Measurements from ENCODE around the gene MRPS6. TPM values are rescaled to one million over a fixed set of nuclear protein-coding genes. Genes with fewer than 3 reads are reported as not detected.

Gene MRPS6
- total and polyA plus RNA-seq, 10 of the 15 experiments (the other 5 are each of a cell fraction or from before 2014, with no cell fraction given) = 32.5 to 232 (median 90.3) TPM

DNA sequence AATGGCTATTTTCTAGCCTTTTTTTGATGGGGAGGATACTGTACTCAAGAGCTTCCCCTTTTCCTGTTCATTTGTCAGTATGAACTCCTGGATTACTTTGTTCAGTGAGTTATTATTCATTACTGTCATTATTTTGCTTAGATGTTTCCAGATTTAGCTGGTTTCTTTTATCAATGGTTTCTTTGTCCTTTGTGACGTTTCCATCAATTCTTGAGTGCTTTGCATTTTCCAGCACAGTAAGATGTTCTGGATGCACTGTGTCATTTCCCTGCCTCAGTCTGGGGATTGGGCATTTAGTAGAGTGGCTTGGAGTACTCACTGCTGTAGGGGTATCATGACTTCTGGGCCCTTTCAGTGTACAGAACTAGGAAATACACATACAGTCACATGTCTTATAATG is 34.2 kb downstream of the MRPS6 start:
- H3K36me3 ChIP-seq (ENCODE audit: control insufficient read depth in 2 of 2, insufficient read depth in 2 of 2, low read length in 1 of 2) = no peaks in the 10 kb centered on the region
- SMC1A ChIA-PET (ENCODE audit: uncharacterized antibody, unreplicated experiment) = interaction anchor here (1.0 to 1.4 kb wide), 2 partner anchors 9 to 86 kb away, joined by 3 read pairs; no protein-coding TSS in a partner anchor
- H4K20me1 ChIP-seq (ENCODE audit: control insufficient read depth, insufficient read depth) = no peaks in the 10 kb centered on the region
- CTCF ChIA-PET = interaction anchor here (1.0 to 1.9 kb wide), 3 partner anchors 13 to 183 kb away, joined by 3 to 4 read pairs (median 4); no protein-coding TSS in a partner anchor
- no peaks in the 10 kb centered on the region for H3K4me1 ChIP-seq (ENCODE audit: control insufficient read depth, insufficient read depth, low read length)
- FAIRE-seq (no peak), ATAC-seq (no peak), DNase-seq (ENCODE audit: low read depth, low spot score) (no peak)
- in situ Hi-C loops (cut with MboI) (no loop called here), intact Hi-C loops (cut with micrococcal nuclease; ENCODE audit: unreplicated experiment) (no loop called here)
- H3K79me2 ChIP-seq (ENCODE audit: control insufficient read depth, insufficient read depth, low read length) = no peaks in the 10 kb centered on the region
- no peak overlapping the region for H2AFZ ChIP-seq (ENCODE audit: control insufficient read depth, low read depth, low read length)
- TF ChIP-seq RBBP5 (conservative IDR thresholded peaks at IDR 0.05) = no peak
- no peak for TF ChIP-seq PAX8 (IDR thresholded peaks at IDR 0.05)
- TF ChIP-seq GABPA (IDR thresholded peaks at IDR 0.05; ENCODE audit: low read depth) = no peak
- TF ChIP-seq KAT2A (conservative IDR thresholded peaks at IDR 0.05; ENCODE audit: control insufficient read depth, low read depth, low read length) = no peak
- no peak for TF ChIP-seq ETV6 (conservative IDR thresholded peaks at IDR 0.05 in 1 of 2, IDR thresholded peaks at IDR 0.05 in 1 of 2; ENCODE audit: borderline replicate concordance in 1 of 2, low read depth in 1 of 2)
- TF ChIP-seq POLR2A (IDR thresholded peaks at IDR 0.05; ENCODE audit: low read depth, low read length) = no peak
- TF ChIP-seq BMI1 (IDR thresholded peaks at IDR 0.05; ENCODE audit: borderline replicate concordance) = no peak
- TF ChIP-seq NR2C2 (IDR thresholded peaks at IDR 0.05; ENCODE audit: borderline replicate concordance, control insufficient read depth, insufficient read length, low read depth) = no peak
- TF ChIP-seq, protein P1, sequence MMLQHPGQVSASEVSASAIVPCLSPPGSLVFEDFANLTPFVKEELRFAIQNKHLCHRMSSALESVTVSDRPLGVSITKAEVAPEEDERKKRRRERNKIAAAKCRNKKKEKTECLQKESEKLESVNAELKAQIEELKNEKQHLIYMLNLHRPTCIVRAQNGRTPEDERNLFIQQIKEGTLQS (IDR thresholded peaks at IDR 0.05; ENCODE audit: borderline replicate concordance, extremely low read depth, low read depth, low read length) = no peak
- no peak for TF ChIP-seq STAT3 (IDR thresholded peaks at IDR 0.05; ENCODE audit: low read depth, low read length)
- no peak for TF ChIP-seq ZSCAN29 (IDR thresholded peaks at IDR 0.05)
- no peak for TF ChIP-seq SMAD1 (IDR thresholded peaks at IDR 0.05; ENCODE audit: low read depth, partially characterized antibody)
- no peak for TF ChIP-seq PML (IDR thresholded peaks at IDR 0.05; ENCODE audit: low read length)
- TF ChIP-seq NR2F1 (conservative IDR thresholded peaks at IDR 0.05) = no peak
- TF ChIP-seq MXI1 (IDR thresholded peaks at IDR 0.05; ENCODE audit: low read depth, low read length) = no peak
- TF ChIP-seq CHD4 (IDR thresholded peaks at IDR 0.05) = no peak
- TF ChIP-seq BRCA1 (IDR thresholded peaks at IDR 0.05; ENCODE audit: low read depth, low read length) = no peak
- TF ChIP-seq, protein P2, sequence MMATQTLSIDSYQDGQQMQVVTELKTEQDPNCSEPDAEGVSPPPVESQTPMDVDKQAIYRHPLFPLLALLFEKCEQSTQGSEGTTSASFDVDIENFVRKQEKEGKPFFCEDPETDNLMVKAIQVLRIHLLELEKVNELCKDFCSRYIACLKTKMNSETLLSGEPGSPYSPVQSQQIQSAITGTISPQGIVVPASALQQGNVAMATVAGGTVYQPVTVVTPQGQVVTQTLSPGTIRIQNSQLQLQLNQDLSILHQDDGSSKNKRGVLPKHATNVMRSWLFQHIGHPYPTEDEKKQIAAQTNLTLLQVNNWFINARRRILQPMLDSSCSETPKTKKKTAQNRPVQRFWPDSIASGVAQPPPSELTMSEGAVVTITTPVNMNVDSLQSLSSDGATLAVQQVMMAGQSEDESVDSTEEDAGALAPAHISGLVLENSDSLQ (IDR thresholded peaks at IDR 0.05) = no peak
- no peak for TF ChIP-seq CBX3 (IDR thresholded peaks at IDR 0.05; ENCODE audit: borderline replicate concordance, low read depth)
- TF ChIP-seq, protein P3, sequence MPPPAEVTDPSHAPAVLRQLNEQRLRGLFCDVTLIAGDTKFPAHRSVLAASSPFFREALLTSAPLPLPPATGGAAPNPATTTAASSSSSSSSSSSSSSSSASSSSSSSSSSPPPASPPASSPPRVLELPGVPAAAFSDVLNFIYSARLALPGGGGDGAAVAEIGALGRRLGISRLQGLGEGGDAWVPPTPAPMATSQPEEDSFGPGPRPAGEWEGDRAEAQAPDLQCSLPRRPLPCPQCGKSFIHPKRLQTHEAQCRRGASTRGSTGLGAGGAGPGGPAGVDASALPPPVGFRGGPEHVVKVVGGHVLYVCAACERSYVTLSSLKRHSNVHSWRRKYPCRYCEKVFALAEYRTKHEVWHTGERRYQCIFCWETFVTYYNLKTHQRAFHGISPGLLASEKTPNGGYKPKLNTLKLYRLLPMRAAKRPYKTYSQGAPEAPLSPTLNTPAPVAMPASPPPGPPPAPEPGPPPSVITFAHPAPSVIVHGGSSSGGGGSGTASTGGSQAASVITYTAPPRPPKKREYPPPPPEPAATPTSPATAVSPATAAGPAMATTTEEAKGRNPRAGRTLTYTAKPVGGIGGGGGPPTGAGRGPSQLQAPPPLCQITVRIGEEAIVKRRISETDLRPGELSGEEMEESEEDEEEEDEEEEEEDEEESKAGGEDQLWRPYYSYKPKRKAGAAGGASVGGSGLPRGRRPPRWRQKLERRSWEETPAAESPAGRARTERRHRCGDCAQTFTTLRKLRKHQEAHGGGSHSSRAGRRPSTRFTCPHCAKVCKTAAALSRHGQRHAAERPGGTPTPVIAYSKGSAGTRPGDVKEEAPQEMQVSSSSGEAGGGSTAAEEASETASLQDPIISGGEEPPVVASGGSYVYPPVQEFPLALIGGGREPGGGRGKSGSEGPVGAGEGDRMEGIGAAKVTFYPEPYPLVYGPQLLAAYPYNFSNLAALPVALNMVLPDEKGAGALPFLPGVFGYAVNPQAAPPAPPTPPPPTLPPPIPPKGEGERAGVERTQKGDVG (CRISPR knock-in tag; IDR thresholded peaks at IDR 0.05) = no peak
- H3K27me3 ChIP-seq (replicated peaks in 1 of 2; ENCODE audit: control insufficient read depth in 2 of 2, insufficient read depth in 2 of 2, low read length in 1 of 2) = no peaks in the 10 kb centered on the region
- no peak overlapping the region for H3K9ac ChIP-seq (ENCODE audit: control insufficient read depth, insufficient read depth, low read length)
- BruUV-seq (replicated peaks) = no TSS peak
- no peak overlapping the region for H3K27ac ChIP-seq (ENCODE audit: control insufficient read depth, insufficient read depth)
- RAD21 ChIA-PET (ENCODE audit: unreplicated experiment) = no interaction called here
- POLR2A ChIA-PET = no interaction called here
- H3K4me3 ChIP-seq = no peak overlapping the region
- no peaks in the 10 kb centered on the region for H3K9me3 ChIP-seq (replicated peaks; ENCODE audit: control insufficient read depth, insufficient read depth, low read length)
- 89% methylated on average over 1 of the region's 1 CpG for WGBS (ENCODE audit: insufficient coverage, insufficient replicate concordance, low lambda C conversion rate, missing lambda C conversion rate)
- no peak overlapping the region for H3K4me2 ChIP-seq (ENCODE audit: control insufficient read depth, insufficient read depth)

All from GM12878 (cell line).